OCI-LY1 (cell line): Measurements from ENCODE around the gene TULP3.

Source experiments
- EZH2 ChIP-seq: fragments of 200-600 bp; sonication (generic), shearing (Covaris generic); IDR thresholded peaks from 2 replicates; pipeline ENCODE4 v1.8.0; 2017; ENCODE audit warnings: borderline replicate concordance, mixed run types, mild to moderate bottlenecking, antibody characterized with exemption, low read length, moderate library complexity, mixed read lengths
- TF ChIP-seq, protein P1 (sequence below): fragments of 200-600 bp; sonication (generic), shearing (Covaris generic); IDR thresholded peaks from 2 replicates; pipeline ENCODE4 v1.5.1; 2017; ENCODE audit warnings: mild to moderate bottlenecking, antibody characterized with exemption, low read length, moderate library complexity, mixed read lengths

DNA sequence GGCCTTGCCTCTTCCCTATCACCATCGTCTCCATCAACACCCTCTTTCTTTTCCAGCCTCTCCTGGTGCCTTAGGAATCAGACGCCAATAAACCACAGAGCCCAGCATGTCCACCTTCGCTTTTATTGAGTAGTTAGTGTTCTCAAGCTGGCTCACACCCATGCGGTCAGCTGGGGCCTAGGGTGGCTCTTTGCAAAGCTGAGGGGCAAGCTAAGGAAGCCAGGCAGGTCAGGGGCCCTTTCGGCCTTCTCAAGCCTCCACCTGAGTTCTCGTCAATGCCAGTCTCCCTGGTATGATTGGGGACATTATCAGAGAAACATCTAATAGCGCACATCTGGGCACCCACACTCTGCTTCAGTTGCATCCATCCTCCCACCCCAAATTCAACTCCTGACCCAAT, 33.1 kb upstream of the TULP3 start:
- TF ChIP-seq, protein P1, sequence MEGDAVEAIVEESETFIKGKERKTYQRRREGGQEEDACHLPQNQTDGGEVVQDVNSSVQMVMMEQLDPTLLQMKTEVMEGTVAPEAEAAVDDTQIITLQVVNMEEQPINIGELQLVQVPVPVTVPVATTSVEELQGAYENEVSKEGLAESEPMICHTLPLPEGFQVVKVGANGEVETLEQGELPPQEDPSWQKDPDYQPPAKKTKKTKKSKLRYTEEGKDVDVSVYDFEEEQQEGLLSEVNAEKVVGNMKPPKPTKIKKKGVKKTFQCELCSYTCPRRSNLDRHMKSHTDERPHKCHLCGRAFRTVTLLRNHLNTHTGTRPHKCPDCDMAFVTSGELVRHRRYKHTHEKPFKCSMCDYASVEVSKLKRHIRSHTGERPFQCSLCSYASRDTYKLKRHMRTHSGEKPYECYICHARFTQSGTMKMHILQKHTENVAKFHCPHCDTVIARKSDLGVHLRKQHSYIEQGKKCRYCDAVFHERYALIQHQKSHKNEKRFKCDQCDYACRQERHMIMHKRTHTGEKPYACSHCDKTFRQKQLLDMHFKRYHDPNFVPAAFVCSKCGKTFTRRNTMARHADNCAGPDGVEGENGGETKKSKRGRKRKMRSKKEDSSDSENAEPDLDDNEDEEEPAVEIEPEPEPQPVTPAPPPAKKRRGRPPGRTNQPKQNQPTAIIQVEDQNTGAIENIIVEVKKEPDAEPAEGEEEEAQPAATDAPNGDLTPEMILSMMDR, result no peak
- no peak for TF ChIP-seq EZH2
